ENCODE data around the gene NAGLU. TPM values are rescaled to one million over a fixed set of nuclear protein-coding genes. Genes with fewer than 3 reads are reported as not detected.
A peak's percentile ranks its signal among the peaks of the same experiment; 100 is the strongest.

The NAGLU gene
- total RNA-seq, 1 donor from 2014 or later, result 94.7 TPM

- TF ChIP-seq, protein P1, sequence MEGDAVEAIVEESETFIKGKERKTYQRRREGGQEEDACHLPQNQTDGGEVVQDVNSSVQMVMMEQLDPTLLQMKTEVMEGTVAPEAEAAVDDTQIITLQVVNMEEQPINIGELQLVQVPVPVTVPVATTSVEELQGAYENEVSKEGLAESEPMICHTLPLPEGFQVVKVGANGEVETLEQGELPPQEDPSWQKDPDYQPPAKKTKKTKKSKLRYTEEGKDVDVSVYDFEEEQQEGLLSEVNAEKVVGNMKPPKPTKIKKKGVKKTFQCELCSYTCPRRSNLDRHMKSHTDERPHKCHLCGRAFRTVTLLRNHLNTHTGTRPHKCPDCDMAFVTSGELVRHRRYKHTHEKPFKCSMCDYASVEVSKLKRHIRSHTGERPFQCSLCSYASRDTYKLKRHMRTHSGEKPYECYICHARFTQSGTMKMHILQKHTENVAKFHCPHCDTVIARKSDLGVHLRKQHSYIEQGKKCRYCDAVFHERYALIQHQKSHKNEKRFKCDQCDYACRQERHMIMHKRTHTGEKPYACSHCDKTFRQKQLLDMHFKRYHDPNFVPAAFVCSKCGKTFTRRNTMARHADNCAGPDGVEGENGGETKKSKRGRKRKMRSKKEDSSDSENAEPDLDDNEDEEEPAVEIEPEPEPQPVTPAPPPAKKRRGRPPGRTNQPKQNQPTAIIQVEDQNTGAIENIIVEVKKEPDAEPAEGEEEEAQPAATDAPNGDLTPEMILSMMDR (IDR thresholded peaks at IDR 0.05), result no peak
- H3K27ac ChIP-seq, result peak overlapping the region; percentile 96 to 97
Observed at GRCh38 chr17:42520540-42520951, 15.5 kb upstream of the NAGLU start.

DNA sequence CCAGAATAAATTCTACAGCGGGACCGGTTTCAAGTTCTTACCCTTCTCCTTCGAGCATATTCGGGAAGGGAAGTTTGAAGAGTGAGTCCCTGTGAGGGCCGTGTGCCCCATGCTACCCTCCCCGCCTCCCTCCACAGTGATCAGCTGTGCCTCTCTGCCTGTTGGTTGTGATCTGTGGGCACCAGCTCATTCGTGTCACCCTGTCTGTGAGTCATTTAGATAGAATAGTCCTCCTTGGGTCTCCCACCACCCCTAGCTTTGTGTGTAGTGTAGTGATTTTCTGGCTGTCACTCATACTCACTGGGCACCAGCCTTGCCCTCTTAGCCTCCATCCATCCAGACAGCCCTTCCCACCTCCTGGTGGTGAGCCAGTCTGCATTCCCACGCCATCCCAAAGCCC, 15.0 kb upstream of the NAGLU start:
- DNase-seq (ENCODE audit: low spot score in 2 of 2), result no peak
- peak overlapping the region in 1 of 2 donors; percentile 3 for H3K4me3 ChIP-seq
- peaks cover 65 to 91% of the 10 kb centered on the region in 2 donors for H3K4me1 ChIP-seq
- TF ChIP-seq, protein P1 (IDR thresholded peaks at IDR 0.05), result no peak
- H3K36me3 ChIP-seq, result peaks cover 0 to 11% of the 10 kb centered on the region in 2 donors
- H3K27ac ChIP-seq, result peak overlapping the region; percentile 96 to 97
- no peaks in the 10 kb centered on the region for H3K9me3 ChIP-seq
- intact Hi-C loops (cut with DNase I), result loop anchor here (2.0 kb wide), 1 partner anchor 62 kb away; the partner anchor contains the start of gene ATP6V0A1
- no peaks in the 10 kb centered on the region for H3K27me3 ChIP-seq

More at GRCh38 chr17:42520540-42520951, 15.5 kb upstream of the NAGLU start:
- H3K36me3 ChIP-seq, result peaks cover 0 to 12% of the 10 kb centered on the region in 2 donors
- intact Hi-C loops (cut with DNase I), result loop anchor here (2.0 kb wide), 1 partner anchor 62 kb away; the partner anchor contains the start of gene ATP6V0A1
- no peak for DNase-seq (ENCODE audit: low spot score in 2 of 2)
- H3K4me3 ChIP-seq, result peak overlapping the region; percentile 2 to 3
- no peaks in the 10 kb centered on the region for H3K27me3 ChIP-seq
- peaks cover 65 to 87% of the 10 kb centered on the region in 2 donors for H3K4me1 ChIP-seq
- H3K9me3 ChIP-seq, result no peaks in the 10 kb centered on the region

- Histone ChIP-seq H3K27me3 (no peaks in the 10 kb centered on the region), H3K9me3 (no peaks in the 10 kb centered on the region), H3K4me3 (peak overlapping the region in 1 of 2 donors; percentile 3), H3K27ac (peak overlapping the region; percentile 96 to 97), H3K36me3 (peaks cover 0 to 4% of the 10 kb centered on the region in 2 donors), H3K4me1 (peaks cover 62 to 89% of the 10 kb centered on the region in 2 donors)
- intact Hi-C loops (cut with DNase I), result loop anchor here (2.0 kb wide), 1 partner anchor 63 kb away; the partner anchor contains the start of gene ATP6V0A1
- TF ChIP-seq, protein P1 (IDR thresholded peaks at IDR 0.05), result no peak
- DNase-seq (ENCODE audit: low spot score in 2 of 2), result no peak
Observed at GRCh38 chr17:42521666-42522262, 14.3 kb upstream of the NAGLU start.

GRCh38 chr17:42522263-42522790, 13.7 kb upstream of the NAGLU start:
- H3K4me1 ChIP-seq, result peaks cover 59 to 86% of the 10 kb centered on the region in 2 donors
- TF ChIP-seq, protein P1 (IDR thresholded peaks at IDR 0.05), result no peak
- peak overlapping the region; percentile 96 to 97 for H3K27ac ChIP-seq
- DNase-seq (ENCODE audit: low spot score in 2 of 2), result no peak
- no peaks in the 10 kb centered on the region for H3K36me3 ChIP-seq
- no peaks in the 10 kb centered on the region for H3K27me3 ChIP-seq
- intact Hi-C loops (cut with DNase I), result no loop called here
- H3K4me3 ChIP-seq, result peak overlapping the region in 1 of 2 donors; percentile 3
- no peaks in the 10 kb centered on the region for H3K9me3 ChIP-seq

DNA sequence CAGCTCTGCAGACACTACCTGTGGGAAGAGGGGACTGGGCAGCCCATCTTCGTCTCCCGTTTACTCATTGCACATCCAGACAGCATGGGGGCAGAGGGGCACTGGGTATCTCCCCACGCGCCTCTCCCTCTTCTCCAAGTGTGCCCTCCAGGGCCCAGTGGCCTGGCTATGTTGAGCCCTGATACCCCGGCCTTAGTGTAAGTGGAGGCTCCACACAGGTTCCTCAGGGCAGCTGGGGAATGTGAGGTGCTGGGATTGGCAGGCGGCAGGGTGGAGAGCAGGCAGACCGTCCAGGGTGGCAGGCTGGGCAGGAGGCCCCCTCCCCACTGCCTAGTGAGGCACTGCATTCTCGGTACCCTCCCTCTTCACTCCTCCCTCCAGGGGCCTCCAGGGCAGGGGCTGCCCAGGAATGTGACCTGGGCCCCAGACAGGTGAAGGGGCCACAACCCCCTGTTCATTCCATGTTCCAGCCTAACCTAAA, 13.2 kb upstream of the NAGLU start:
- TF ChIP-seq, protein P1 (IDR thresholded peaks at IDR 0.05), result no peak
- Histone ChIP-seq H3K4me3 (no peak overlapping the region), H3K9me3 (no peaks in the 10 kb centered on the region), H3K27ac (peak overlapping the region; percentile 96 to 97), H3K4me1 (peaks cover 55 to 81% of the 10 kb centered on the region in 2 donors), H3K27me3 (no peaks in the 10 kb centered on the region), H3K36me3 (no peaks in the 10 kb centered on the region)
- no peak for DNase-seq (ENCODE audit: low spot score in 2 of 2)
- intact Hi-C loops (cut with DNase I), result no loop called here
